ENCODE data around the gene ABCA12. TPM values are rescaled to one million over a fixed set of nuclear protein-coding genes. Genes with fewer than 3 reads are reported as not detected.

ABCA12 gene
- total and polyA plus RNA-seq, 2 donors (not counting 3 experiments of a cell fraction or from before 2014, with no cell fraction given), result not detected

- no peaks in the 10 kb centered on the region for H4K20me1 ChIP-seq (replicated peaks; ENCODE audit: control insufficient read depth, extremely low read depth, insufficient read depth, low read length)
- no peaks in the 10 kb centered on the region for H3K4me1 ChIP-seq (ENCODE audit: control insufficient read depth, extremely low read depth, insufficient read depth, low read length)
- FAIRE-seq (no peak), DNase-seq (ENCODE audit: low read depth, low spot score) (no peak)
- H3K27ac ChIP-seq (ENCODE audit: insufficient read depth, low read depth, low read length), result no peak overlapping the region
- H3K36me3 ChIP-seq (ENCODE audit: control insufficient read depth in 2 of 2, extremely low read depth in 1 of 2, insufficient read depth in 2 of 2, low read length in 2 of 2), result no peaks in the 10 kb centered on the region
- no peak overlapping the region for H2AFZ ChIP-seq (ENCODE audit: low read depth, low read length)
- dilution Hi-C loops (cut with MboI; ENCODE audit: extremely low pct_ligation_motif_present, low sequenced_read_pairs), result no loop called here
- H3K9me3 ChIP-seq (replicated peaks; ENCODE audit: control insufficient read depth, insufficient read depth, low read length), result no peaks in the 10 kb centered on the region
- H3K27me3 ChIP-seq (ENCODE audit: control insufficient read depth in 2 of 2, insufficient read depth in 2 of 2, low read length in 2 of 2), result peaks cover 0 to 2% of the 10 kb centered on the region in 2 experiments
- POLR2A ChIA-PET, result no interaction called here
- no peak overlapping the region for H3K4me2 ChIP-seq (ENCODE audit: insufficient read depth, low read length)
- H3K79me2 ChIP-seq (ENCODE audit: control insufficient read depth, insufficient read depth, low read length), result no peaks in the 10 kb centered on the region
- CTCF ChIA-PET, result interaction anchor here (1.6 kb wide), 1 partner anchor 9 kb away, joined by 3 read pairs; no protein-coding TSS in a partner anchor
- no TSS peak for BruUV-seq (replicated peaks)
- no peaks in the 10 kb centered on the region for H3K9me1 ChIP-seq (replicated peaks; ENCODE audit: control insufficient read depth, extremely low read depth, insufficient read depth, low read length)
- no peak for TF ChIP-seq MYC (IDR thresholded peaks at IDR 0.05; ENCODE audit: low read depth, low read length)
- TF ChIP-seq, protein P1, sequence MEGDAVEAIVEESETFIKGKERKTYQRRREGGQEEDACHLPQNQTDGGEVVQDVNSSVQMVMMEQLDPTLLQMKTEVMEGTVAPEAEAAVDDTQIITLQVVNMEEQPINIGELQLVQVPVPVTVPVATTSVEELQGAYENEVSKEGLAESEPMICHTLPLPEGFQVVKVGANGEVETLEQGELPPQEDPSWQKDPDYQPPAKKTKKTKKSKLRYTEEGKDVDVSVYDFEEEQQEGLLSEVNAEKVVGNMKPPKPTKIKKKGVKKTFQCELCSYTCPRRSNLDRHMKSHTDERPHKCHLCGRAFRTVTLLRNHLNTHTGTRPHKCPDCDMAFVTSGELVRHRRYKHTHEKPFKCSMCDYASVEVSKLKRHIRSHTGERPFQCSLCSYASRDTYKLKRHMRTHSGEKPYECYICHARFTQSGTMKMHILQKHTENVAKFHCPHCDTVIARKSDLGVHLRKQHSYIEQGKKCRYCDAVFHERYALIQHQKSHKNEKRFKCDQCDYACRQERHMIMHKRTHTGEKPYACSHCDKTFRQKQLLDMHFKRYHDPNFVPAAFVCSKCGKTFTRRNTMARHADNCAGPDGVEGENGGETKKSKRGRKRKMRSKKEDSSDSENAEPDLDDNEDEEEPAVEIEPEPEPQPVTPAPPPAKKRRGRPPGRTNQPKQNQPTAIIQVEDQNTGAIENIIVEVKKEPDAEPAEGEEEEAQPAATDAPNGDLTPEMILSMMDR (IDR thresholded peaks at IDR 0.05; ENCODE audit: extremely low read depth in 1 of 2, insufficient read depth in 1 of 2, low read depth in 1 of 2, low read length in 2 of 2), result no peak
- intact Hi-C loops (cut with micrococcal nuclease), result loop anchor here (2.0 kb wide), 1 partner anchor 1752 kb away; no protein-coding TSS in a partner anchor
- no peak overlapping the region for H3K4me3 ChIP-seq (replicated peaks in 1 of 3; ENCODE audit: insufficient read depth in 1 of 3, low read depth in 1 of 3, low read length in 3 of 3)
- H3K9ac ChIP-seq (replicated peaks; ENCODE audit: extremely low read depth, insufficient read depth, low read length), result no peak overlapping the region
Observed at GRCh38 chr2:215003001-215003400, 135.4 kb downstream of the ABCA12 start.

DNA sequence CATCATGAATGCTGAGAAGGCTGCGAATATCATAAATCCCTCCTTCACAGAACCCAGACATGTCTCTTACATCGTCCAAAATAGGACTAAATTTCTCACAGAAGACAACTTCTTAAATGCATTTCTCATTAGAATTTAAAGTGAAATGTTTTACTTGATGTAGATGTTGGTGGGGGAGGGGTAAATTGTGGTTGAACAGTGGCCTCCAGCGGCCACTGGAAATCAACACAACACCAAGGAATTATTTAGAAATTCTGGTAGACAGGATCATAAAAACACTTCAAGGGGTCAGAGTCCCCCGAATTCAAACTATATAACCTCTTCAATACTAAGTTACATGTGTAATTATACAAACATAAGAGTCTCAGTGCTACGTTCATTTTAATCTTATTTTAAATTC, 135.9 kb downstream of the ABCA12 start:
- DNase-seq (ENCODE audit: low read depth, low spot score) (peak; percentile 33), FAIRE-seq (peak; percentile 37)
- Histone ChIP-seq H4K20me1 (replicated peaks; ENCODE audit: control insufficient read depth, extremely low read depth, insufficient read depth, low read length) (no peaks in the 10 kb centered on the region), H3K36me3 (ENCODE audit: control insufficient read depth in 2 of 2, extremely low read depth in 1 of 2, insufficient read depth in 2 of 2, low read length in 2 of 2) (no peaks in the 10 kb centered on the region), H3K27me3 (ENCODE audit: control insufficient read depth in 2 of 2, insufficient read depth in 2 of 2, low read length in 2 of 2) (peaks cover 0 to 2% of the 10 kb centered on the region in 2 experiments), H3K4me3 (replicated peaks in 1 of 3; ENCODE audit: insufficient read depth in 1 of 3, low read depth in 1 of 3, low read length in 3 of 3) (no peak overlapping the region), H3K9ac (replicated peaks; ENCODE audit: extremely low read depth, insufficient read depth, low read length) (no peak overlapping the region), H3K27ac (ENCODE audit: insufficient read depth, low read depth, low read length) (no peak overlapping the region), H3K4me1 (ENCODE audit: control insufficient read depth, extremely low read depth, insufficient read depth, low read length) (no peaks in the 10 kb centered on the region), H3K79me2 (ENCODE audit: control insufficient read depth, insufficient read depth, low read length) (no peaks in the 10 kb centered on the region), H2AFZ (ENCODE audit: low read depth, low read length) (no peak overlapping the region), H3K9me1 (replicated peaks; ENCODE audit: control insufficient read depth, extremely low read depth, insufficient read depth, low read length) (no peaks in the 10 kb centered on the region), H3K9me3 (replicated peaks; ENCODE audit: control insufficient read depth, insufficient read depth, low read length) (no peaks in the 10 kb centered on the region), H3K4me2 (ENCODE audit: insufficient read depth, low read length) (no peak overlapping the region)
- BruUV-seq (replicated peaks), result no TSS peak
- TF ChIP-seq, protein P1 (IDR thresholded peaks at IDR 0.05; ENCODE audit: extremely low read depth in 1 of 2, insufficient read depth in 1 of 2, low read depth in 1 of 2, low read length in 2 of 2), result peak; percentile 34 to 40
- no peak for TF ChIP-seq FOS (IDR thresholded peaks at IDR 0.05; ENCODE audit: borderline replicate concordance, insufficient read depth, low read length)
- ChIA-PET POLR2A (no interaction called here), CTCF (interaction anchor here (1.6 kb wide), 1 partner anchor 8 kb away, joined by 3 read pairs; no protein-coding TSS in a partner anchor)
- intact Hi-C loops (cut with micrococcal nuclease), result loop anchor here (1.0 to 2.0 kb wide), 2 partner anchors 1196 to 1752 kb away; no protein-coding TSS in a partner anchor
- dilution Hi-C loops (cut with MboI; ENCODE audit: extremely low pct_ligation_motif_present, low sequenced_read_pairs), result no loop called here

Data from endothelial cell of umbilical vein (primary cell).